DMS 273 (cell line): ENCODE data around the gene ATG4A.

Source experiments
- DNase-seq: peaks from one replicate; lab custom pipeline; 2025; ENCODE audit not compliant: unreplicated experiment; lab: John Stamatoyannopoulos, UW

ATG4A gene, protein sequence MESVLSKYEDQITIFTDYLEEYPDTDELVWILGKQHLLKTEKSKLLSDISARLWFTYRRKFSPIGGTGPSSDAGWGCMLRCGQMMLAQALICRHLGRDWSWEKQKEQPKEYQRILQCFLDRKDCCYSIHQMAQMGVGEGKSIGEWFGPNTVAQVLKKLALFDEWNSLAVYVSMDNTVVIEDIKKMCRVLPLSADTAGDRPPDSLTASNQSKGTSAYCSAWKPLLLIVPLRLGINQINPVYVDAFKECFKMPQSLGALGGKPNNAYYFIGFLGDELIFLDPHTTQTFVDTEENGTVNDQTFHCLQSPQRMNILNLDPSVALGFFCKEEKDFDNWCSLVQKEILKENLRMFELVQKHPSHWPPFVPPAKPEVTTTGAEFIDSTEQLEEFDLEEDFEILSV

GRCh38 chrX:108091264-108091877 lies at the start of gene ATG4A, which contains the start of gene PSMD10:
Gene ATG4A, plus strand, starts transcription at chrX:108091778. Its CDS starts 49 bp downstream, at chrX:108091827.
Gene PSMD10, minus strand, starts transcription at chrX:108091542. Its CDS starts 22 bp downstream, at chrX:108091520.
- peak; percentile 98 for DNase-seq

- no peak for DNase-seq
These were observed 46.9 kb upstream of the ATG4A start, which contains the start of gene VSIG1 for GRCh38 chrX:108044554-108045256. Gene VSIG1, plus strand, starts transcription at chrX:108045065. Its CDS starts 66 bp downstream, at chrX:108045131.

GRCh38 chrX:108049649-108050048 lies 41.9 kb upstream of the ATG4A start:
- DNase-seq, result no peak

DNA sequence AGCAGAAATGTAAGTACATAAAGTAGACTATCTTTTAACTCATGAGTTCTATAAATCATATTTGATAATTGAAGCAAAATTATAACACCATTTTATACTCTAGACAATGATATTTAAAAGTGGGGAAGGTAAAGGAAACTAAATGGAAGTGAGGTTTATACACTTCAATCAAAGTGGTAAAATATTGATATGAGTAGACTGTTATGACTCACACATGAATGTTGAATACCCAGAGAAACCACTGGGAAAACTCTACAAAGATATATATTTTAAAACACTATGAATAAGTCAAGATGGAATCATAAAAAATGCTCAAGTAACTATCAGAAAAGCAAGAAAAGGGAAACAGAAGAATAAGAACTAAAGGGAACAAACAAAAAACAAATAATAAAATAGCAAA lies 38.4 kb upstream of the ATG4A start:
- DNase-seq, result no peak

DNA sequence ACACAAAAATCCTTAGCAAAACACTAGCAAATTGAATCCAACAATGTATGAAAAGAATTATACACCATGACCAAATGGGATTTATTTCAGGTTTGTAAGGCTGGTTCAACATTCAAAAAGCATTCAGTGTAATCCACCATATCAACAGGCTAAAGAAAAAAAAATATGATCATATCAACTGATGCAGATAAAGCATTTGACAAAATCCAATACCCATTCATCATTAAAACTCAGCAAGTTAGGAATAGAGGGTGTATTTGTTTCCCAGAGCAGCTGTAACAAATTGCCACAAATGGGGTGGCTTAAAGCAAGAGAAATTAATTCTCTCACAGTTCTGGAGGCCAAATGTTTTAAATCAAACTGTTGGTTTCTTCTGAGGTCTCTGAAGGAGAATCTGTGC lies 36.0 kb upstream of the ATG4A start:
- no peak for DNase-seq

GRCh38 chrX:108059801-108060200 lies 31.8 kb upstream of the ATG4A start:
- no peak for DNase-seq

- no peak for DNase-seq
These were observed 27.6 kb upstream of the ATG4A start for GRCh38 chrX:108064001-108064400.

GRCh38 chrX:108064613-108065012 lies 27.0 kb upstream of the ATG4A start:
- no peak for DNase-seq

DNA sequence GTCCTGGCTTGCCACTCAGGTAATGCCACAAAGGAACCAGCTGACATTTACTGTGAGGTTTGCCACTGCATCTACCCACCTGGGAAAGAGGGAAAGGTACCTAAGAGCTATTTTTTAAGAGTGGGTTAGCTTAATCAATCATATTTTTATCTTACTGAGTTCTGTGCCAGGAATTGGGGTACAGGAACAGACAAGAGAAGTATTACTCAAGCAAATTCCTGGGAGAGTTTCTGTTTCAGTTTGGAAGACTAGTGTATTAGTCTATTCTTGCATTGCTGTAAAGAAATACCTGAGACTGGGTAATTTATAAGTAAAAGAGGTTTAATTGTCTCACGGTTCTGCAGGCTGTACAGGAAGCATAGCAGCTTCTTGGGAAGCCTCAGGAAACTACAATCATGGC lies 23.5 kb upstream of the ATG4A start:
- no peak for DNase-seq

DNA sequence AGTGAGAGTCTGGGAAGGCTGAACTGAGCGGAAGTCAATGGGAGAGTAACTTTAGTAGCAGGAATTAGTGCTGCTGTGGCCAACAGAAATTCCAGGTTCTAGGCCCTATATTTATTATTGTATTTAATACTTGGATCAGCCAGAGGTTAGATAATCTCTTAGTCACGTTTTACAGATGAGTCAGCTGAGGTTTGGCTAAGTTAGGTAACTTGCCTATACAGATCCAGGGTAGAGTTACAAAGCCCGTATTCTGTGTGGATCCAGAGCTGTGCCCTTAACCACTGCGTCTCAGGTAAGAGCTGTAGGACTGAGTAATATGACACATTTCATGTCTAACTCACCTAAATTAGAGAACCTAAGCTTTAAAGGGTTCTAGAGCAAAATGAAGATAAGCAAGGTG lies 20.7 kb upstream of the ATG4A start:
- DNase-seq, result no peak

GRCh38 chrX:108071578-108071977 lies 20.0 kb upstream of the ATG4A start:
- no peak for DNase-seq

- DNase-seq, result no peak
These were observed 18.8 kb upstream of the ATG4A start for GRCh38 chrX:108072746-108073145.

DNA sequence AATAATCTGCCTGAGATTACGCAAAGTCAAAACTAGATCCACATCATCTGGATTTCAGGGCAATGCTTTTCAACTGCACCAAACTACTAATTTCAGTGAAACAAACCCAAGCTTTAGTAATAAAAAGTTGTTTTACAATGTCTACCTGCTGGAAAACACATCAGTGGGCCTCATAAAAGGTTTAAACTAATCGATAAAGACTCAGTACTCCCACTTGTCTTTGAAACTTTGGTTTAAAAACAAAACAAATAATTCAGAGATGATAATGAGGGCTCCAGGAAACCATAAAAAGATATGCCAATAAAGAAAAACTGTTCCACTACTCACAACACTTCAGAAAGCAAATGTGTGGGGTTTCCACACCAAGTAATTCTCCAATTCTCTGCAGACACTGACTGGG lies 10.5 kb upstream of the ATG4A start:
- DNase-seq, result no peak

- no peak for DNase-seq
These were observed 3.8 kb upstream of the ATG4A start for GRCh38 chrX:108087792-108088191.

GRCh38 chrX:108088511-108088910 lies 3.1 kb upstream of the ATG4A start:
- no peak for DNase-seq

GRCh38 chrX:108090491-108091263 lies 901 bp upstream of the ATG4A start:
- peak; percentile 26 for DNase-seq

- DNase-seq, result peak; percentile 82
These were observed 307 bp downstream of the ATG4A start for GRCh38 chrX:108091878-108092291.

DNA sequence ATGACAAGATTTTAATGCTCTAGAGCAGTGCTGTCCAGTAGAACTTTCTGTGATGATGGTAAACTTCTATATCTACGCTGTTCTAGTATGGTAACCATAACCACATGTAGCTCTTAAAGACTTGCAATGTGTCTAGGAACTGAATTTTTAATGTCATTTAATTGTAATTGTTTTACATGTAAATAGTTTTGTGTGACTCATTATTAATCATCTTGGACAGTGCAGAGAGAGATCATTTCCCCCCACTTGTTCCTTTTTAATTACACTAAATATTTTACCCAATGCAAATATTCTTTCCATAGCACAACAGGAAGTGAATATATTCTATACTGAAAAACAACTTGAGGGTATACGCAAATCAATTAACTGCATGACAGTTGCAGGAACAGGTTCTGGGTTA lies 5.8 kb downstream of the ATG4A start:
- no peak for DNase-seq

DNA sequence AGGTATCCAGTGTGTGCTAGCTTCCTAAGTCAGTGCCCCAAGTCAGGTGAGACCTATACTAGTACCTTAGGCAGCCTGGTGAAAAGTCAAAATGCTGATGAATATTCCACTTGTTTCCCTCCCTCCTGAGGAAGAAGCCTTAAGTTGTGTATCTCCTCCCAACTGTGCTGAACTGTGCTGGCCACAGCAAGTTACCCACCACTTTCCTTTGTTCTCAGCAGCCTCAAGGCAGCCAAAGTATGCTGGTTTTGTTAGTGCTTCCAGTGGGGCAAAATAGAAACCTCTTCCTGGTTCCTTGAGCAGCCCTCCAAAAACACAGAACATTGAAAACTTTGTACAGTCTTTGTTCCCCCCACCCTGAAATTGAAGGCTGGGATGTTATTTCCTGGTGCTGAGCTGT lies 13.9 kb downstream of the ATG4A start:
- DNase-seq, result no peak

GRCh38 chrX:108114541-108114940 lies 23.0 kb downstream of the ATG4A start:
- no peak for DNase-seq

DNA sequence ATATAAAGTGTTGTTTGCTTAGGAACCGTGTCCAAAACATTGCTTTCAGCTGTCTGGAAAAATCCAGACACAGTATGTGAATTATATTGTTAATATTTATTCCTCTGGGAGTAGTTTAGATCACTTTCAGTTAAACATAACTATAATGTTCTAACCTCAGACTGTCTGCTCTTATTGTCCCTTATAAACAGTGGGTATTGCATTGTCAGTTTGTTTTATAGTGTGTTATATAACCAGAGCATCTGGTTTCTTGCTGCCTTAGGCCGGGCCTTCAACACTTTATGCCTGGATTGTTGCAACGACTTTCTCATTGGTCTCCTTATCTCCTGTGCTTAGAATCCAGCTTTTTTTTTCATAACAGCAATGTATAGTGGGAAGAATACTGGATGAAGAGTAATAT lies 26.4 kb downstream of the ATG4A start:
- DNase-seq, result no peak
